Medulla oblongata (tissue), 1 donor: ENCODE results near the gene RND2.

Experiments
- DNase-seq: peaks from one replicate; pipeline ENCODE4 v3.0.0-alpha.2; 2015; ENCODE audit errors: extremely low spot score

The RND2 gene

DNA sequence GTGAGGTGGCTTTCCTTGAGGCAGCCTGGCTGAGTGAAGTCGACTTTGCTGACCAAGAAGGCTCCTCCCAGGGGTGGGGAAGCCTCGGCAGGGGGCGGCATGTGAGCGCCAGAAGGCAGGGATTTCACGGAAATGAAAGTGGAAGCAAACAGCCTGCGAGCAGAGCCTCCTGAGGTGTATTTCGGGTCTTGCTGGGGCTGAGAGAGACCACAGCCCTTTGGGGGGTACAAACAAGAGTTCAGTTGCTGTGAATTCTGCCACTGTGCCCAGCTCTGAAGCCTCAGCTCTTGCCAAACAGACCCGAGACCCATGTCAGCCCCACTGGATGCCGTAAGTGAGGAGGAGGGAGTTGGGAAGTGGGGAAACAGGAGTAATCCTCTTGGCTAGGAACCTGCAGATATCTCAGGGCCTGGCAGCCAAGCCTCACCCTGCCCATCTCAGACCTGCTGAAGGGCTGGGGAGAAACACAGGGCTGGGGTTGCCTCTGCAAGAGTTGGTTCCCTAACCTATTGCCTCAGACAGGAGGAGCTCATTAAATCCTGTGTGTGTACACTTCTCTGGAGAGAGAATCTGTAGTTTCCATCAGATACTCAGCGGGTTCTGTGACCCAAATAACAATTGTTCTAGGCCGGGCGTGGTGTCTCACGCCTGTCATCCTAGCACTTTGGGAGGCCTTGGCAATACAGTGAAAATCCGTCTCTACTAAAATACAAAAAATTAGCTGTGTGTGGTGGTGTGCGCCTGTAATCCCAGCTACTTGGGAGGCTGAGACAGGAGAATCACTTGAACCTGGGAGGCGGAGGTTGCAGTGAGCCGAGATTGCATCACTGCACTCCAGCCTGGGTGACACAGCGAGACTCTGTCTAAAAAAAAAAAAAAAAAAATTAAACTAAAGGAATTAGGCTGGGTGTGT, 18.1 kb upstream of the RND2 start, which contains the start of gene IFI35:
Gene IFI35, plus strand, starts transcription at position 146 of the 913 bp plus-strand sequence. Its CDS starts 164 bp downstream, at position 310.
- peak; percentile 89 for DNase-seq

- DNase-seq, result no peak
Measured at GRCh38 chr17:43010667-43011308, 14.2 kb upstream of the RND2 start.

DNA sequence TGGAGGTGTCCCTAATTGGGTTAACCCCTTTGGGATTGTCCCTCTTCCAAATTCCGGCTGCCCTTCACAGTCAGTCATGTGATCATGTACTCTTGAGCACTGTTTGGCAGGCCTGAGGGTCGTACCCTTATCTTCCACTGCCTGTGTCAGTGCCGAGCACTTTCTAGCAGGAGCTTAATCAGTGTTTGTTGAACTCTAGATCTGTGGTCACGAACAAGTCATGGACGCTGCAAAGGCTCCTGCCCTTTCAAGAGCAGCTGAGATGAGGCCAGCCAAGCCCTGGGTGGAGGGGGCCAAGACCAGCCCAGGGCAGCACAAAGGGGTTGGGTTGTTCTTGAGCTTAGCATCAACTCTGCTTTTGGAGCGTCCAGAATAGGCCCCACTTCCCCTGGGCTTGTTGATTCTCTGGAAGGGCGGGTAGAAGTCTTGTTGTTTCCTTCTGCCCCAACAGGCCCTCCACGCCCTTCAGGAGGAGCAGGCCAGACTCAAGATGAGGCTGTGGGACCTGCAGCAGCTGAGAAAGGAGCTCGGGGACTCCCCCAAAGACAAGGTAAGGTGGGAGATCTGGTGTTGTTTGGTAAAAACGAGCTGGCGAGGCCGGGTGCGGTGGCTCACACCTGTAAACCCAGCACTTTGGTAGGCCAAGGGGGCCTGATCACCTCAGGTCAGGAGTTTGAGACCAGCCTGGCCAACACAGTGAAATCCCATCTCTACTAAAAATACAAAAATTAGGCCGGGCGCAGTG, 13.1 kb upstream of the RND2 start:
- no peak for DNase-seq

DNA sequence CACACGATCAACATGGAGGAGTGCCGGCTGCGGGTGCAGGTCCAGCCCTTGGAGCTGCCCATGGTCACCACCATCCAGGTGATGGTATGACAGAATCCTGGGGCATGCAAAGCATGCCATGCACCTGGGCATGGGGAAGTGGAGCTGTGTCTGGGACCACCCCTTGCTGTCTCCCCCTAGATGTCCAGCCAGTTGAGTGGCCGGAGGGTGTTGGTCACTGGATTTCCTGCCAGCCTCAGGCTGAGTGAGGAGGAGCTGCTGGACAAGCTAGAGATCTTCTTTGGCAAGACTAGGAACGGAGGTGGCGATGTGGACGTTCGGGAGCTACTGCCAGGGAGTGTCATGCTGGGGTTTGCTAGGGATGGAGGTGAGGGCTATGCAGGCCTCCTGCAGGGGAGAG, 11.7 kb upstream of the RND2 start:
- no peak for DNase-seq

- DNase-seq, result no peak
Measured at GRCh38 chr17:43014020-43014648, 10.9 kb upstream of the RND2 start.

GRCh38 chr17:43014649-43015542, 10.1 kb upstream of the RND2 start:
- no peak for DNase-seq

DNA sequence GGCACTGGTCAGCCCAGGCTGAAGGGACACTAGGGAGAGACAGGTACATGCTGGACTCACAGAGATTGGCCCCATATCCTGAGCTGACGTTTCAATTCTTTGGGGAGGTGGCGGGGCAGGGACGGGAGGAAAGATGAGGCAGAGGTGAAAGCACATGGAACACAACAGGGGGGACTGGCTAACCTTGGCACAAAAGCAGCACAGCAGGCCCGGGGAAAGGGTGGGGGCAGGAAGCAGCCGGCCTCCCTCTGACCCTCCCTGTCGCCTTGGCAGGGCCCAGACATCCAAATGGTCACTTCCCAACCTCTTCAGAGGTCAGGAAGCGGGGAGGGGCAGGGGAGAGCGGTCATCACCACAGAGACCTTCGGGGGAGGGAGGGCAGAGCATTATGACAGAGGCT, 9.5 kb upstream of the RND2 start:
- DNase-seq, result no peak

DNA sequence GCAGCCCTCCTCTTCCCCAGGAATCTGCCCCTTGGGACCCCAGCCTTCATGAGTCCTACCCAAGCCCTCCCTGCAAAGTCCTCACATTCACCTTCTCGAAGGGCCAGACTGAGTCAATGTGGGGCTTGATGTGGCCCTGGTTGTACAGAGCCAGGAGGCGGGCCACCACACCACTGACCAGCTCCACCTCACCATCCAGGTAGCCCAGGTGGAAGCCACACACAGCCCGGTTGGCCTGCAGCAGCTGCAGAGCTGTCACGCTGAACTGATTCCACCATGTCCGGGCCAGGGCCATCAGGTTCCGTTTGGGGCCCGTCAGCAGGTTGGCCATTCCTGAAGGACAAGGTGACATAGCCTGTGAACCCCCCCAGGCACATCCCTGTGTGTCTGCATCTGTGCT, 8.8 kb upstream of the RND2 start:
- no peak for DNase-seq

DNA sequence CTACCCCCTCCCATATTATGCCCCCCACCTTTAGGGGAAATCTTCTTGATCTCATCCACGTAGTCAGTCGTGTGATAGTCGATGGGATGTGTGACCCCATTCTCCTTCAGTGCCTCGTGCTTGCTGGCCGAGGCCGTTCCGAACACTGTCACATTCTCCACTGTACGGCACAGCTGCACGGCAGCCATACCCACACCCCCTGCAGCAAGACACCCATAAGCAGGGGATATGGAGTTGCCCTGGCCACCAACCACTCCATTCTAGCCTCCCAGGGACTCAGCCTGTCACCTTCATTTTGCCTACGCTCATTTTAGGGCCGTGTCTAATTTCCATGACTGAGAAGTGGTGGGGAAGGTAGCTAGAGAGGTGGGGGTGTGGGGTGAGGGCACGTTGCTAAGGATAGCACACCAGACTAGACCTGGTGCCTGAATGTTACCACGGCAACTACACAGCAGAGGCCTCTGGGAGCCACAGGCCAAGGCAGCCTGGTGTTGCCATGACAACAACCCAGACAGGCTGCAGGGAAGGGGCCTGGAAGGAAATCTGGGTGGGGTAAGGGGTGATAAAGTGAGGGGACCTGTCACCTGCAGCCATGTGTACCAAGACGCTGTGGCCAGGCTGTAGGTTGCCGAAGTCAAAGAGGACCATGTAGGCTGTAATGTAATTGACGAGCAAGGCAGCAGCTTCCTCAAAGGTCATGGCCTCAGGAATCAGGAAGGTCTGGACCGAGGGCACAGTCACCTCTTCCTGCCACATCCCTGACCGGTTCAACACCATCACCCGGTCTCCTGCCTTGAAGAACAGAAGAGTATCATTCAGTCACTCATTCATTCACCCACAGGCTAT, 6.8 kb upstream of the RND2 start:
- no peak for DNase-seq

- no peak for DNase-seq
Measured at GRCh38 chr17:43018932-43019331, 6.1 kb upstream of the RND2 start.

DNA sequence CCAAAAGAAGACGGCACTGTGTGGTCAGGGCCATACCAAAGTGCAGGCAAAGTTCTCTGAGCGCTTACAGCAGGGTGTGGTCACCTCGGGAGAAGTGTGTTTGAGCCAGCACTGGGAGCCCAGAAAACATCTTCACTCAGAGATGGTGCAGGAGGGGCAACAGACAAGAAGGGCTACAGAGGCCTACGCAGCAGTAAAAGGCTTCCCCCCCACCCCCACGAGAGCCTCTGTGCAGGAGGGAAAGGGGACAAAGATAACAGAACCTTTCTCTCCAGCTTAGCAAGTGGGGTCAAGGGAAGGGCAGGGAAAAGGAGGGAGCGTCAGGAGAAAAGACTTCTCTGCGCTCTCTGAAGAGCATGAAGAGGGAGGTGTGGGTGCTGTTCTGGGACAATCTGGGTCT, 5.6 kb upstream of the RND2 start:
- DNase-seq, result no peak

- no peak for DNase-seq
Measured at GRCh38 chr17:43020030-43020621, 4.9 kb upstream of the RND2 start.

GRCh38 chr17:43020789-43021740, 4.0 kb upstream of the RND2 start:
- DNase-seq, result peak; percentile 54

- DNase-seq, result peak; percentile 79
Measured at GRCh38 chr17:43021741-43022512, 3.1 kb upstream of the RND2 start, which contains the start of gene VAT1. VAT1 (minus strand) TSS chr17:43022385; CDS start chr17:43022322, 63 bp downstream.

GRCh38 chr17:43025290-43025657, 243 bp downstream of the RND2 start:
- no peak for DNase-seq

- no peak for DNase-seq
Measured at GRCh38 chr17:43025766-43026537, 921 bp downstream of the RND2 start.

- no peak for DNase-seq
Measured at GRCh38 chr17:43026595-43026994, 1.6 kb downstream of the RND2 start.
